Measurements from ENCODE around the gene CNFN.

GRCh38 chr19:42351079-42351735 is 38.9 kb downstream of the CNFN start:
- no peak for TF ChIP-seq CTCF (IDR thresholded peaks at IDR 0.05)
- no peak for TF ChIP-seq POLR2A (IDR thresholded peaks at IDR 0.05)
